Upper lobe of left lung (tissue), 6 donors: ENCODE data around the gene FCN3. TPM values are rescaled to one million over a fixed set of nuclear protein-coding genes. Genes with fewer than 3 reads are reported as not detected.

Source experiments
- ATAC-seq, 2 donors: fragments of 200-7000 bp; cut with Tn5 transposase; one replicate each; pipeline ENCODE4 v1.9.1; 2022; ENCODE audit warnings: mild to moderate bottlenecking in 2 of 2, moderate library complexity in 2 of 2; ENCODE audit not compliant: low FRiP score in 2 of 2
- DNase-seq, 2 donors: peaks; one replicate each; pipeline ENCODE4 v3.0.0-alpha.2; 2019 to 2020
- H3K27ac ChIP-seq, 4 donors: fragments of 200-600 bp; sonication (generic); one replicate each; pipeline ENCODE4 v1.5.1; 2016 to 2019
- H3K27me3 ChIP-seq, 4 donors: fragments of 200-600 bp; sonication (generic); one replicate each; pipeline ENCODE4 v1.5.1; 2017 to 2019
- H3K36me3 ChIP-seq, 4 donors: fragments of 200-600 bp; sonication (generic); one replicate each; pipeline ENCODE4 v1.5.1; 2016 to 2019
- H3K4me1 ChIP-seq, 4 donors: fragments of 200-600 bp; sonication (generic); one replicate each; pipeline ENCODE4 v1.5.1; 2018 to 2019
- H3K4me3 ChIP-seq, 4 donors: fragments of 200-600 bp; sonication (generic); one replicate each; pipeline ENCODE4 v1.5.1; 2017 to 2019; ENCODE audit warnings: mild to moderate bottlenecking in 2 of 4, moderate library complexity in 1 of 4
- H3K9me3 ChIP-seq, 4 donors: fragments of 200-600 bp; sonication (generic); one replicate each; pipeline ENCODE4 v1.5.1; 2018 to 2019
- CTCF ChIP-seq, 6 experiments: fragments of 450-650 bp in 4 of 6; fragments of 200-600 bp in 2 of 6; sonication (generic) in 2 of 6; IDR thresholded peaks; one replicate each; pipeline ENCODE4 v1.5.1; 2016 to 2019; ENCODE audit warnings: antibody characterized with exemption in 6 of 6
- EP300 ChIP-seq, 4 donors: sonication (generic); formaldehyde crosslinking; IDR thresholded peaks; one replicate each; pipeline ENCODE4 v1.5.1; 2017; ENCODE audit warnings: antibody characterized with exemption in 4 of 4, control low read depth in 2 of 4
- POLR2A ChIP-seq, 4 donors: fragments of 450-650 bp; IDR thresholded peaks; one replicate each; pipeline ENCODE4 v1.5.1; 2016 to 2017; ENCODE audit warnings: antibody characterized with exemption in 4 of 4, mild to moderate bottlenecking in 2 of 4
- POLR2AphosphoS5 ChIP-seq, 2 donors: sonication (generic); formaldehyde crosslinking; IDR thresholded peaks; one replicate each; pipeline ENCODE4 v1.5.1; 2017; ENCODE audit warnings: antibody characterized with exemption in 2 of 2
- WGBS, 2 donors: methylation state at CpG; one replicate each; pipeline ENCODE4 v1.1.5; 2017 to 2018; 5-methylcytosine and 5-hydroxymethylcytosine counted together
- total RNA-seq, 6 donors: library from RNA; depleted of rRNA in 4 of 6; stranded (reverse); fragments of >200 nt in 4 of 6; gene quantifications; one replicate each; pipeline versions ENCODE4 v1.1.0 to v1.2.1, GENCODE V29; 2016 to 2021
- donor health status: DM: no; HTN: no; CAD: no; lungs with moderate emphysema.
- donor health status: DM: no; HTN: yes; CAD: no; lungs with severe emphysema.

FCN3 gene
- total RNA-seq, 6 donors from 2014 or later: 145 to 1,319 (median 555) TPM

GRCh38 chr1:27363766-27364695 is 10.6 kb downstream of the FCN3 start:
- ATAC-seq: no peak
- TF ChIP-seq POLR2AphosphoS5 (IDR thresholded peaks at IDR 0.05) (no peak), POLR2A (IDR thresholded peaks at IDR 0.05) (no peak), CTCF (IDR thresholded peaks at IDR 0.05) (no peak), EP300 (IDR thresholded peaks at IDR 0.05) (no peak)
- Histone ChIP-seq H3K36me3 (peaks cover 26 to 60% (median 54%) of the 10 kb centered on the region in 4 donors), H3K4me1 (peaks cover 41 to 49% (median 46%) of the 10 kb centered on the region in 4 donors), H3K27ac (peak overlapping the region in 3 of 4 donors; percentile 93 to 98 (median 97)), H3K9me3 (no peaks in the 10 kb centered on the region), H3K27me3 (no peaks in the 10 kb centered on the region), H3K4me3 (peak overlapping the region in 1 of 4 donors; percentile 92)
- DNase-seq: peak in 1 of 2 donors; percentile 68
- WGBS, 2 donors: 80 to 89% methylated on average over 9 to 22 of the region's 26 CpGs

- H3K27me3 ChIP-seq: no peaks in the 10 kb centered on the region
- no peak for ATAC-seq
- H3K36me3 ChIP-seq: peaks cover 32 to 85% (median 78%) of the 10 kb centered on the region in 4 donors
- no peak for TF ChIP-seq POLR2A (IDR thresholded peaks at IDR 0.05)
- TF ChIP-seq EP300 (IDR thresholded peaks at IDR 0.05): no peak
- no peak for TF ChIP-seq POLR2AphosphoS5 (IDR thresholded peaks at IDR 0.05)
- TF ChIP-seq CTCF (IDR thresholded peaks at IDR 0.05): no peak
- 95% methylated on average over 7 to 8 of the region's 8 CpGs for WGBS, 2 donors
- no peak overlapping the region for H3K4me3 ChIP-seq
- H3K27ac ChIP-seq: no peak overlapping the region
- peaks cover 19 to 39% (median 36%) of the 10 kb centered on the region in 4 donors for H3K4me1 ChIP-seq
- no peaks in the 10 kb centered on the region for H3K9me3 ChIP-seq
- DNase-seq: no peak
Observed at GRCh38 chr1:27361553-27361952, 13.1 kb downstream of the FCN3 start.

GRCh38 chr1:27361044-27361402 is 13.6 kb downstream of the FCN3 start:
- no peak for TF ChIP-seq POLR2A (IDR thresholded peaks at IDR 0.05)
- no peak for TF ChIP-seq CTCF (IDR thresholded peaks at IDR 0.05)
- no peak for TF ChIP-seq EP300 (IDR thresholded peaks at IDR 0.05)
- TF ChIP-seq POLR2AphosphoS5 (IDR thresholded peaks at IDR 0.05): no peak
- WGBS, 2 donors: 84 to 88% methylated on average over 21 of the region's 21 CpGs
- peak overlapping the region in 1 of 4 donors; percentile 42 for H3K4me3 ChIP-seq
- DNase-seq (no peak), ATAC-seq (no peak)
- H3K27me3 ChIP-seq: no peaks in the 10 kb centered on the region
- H3K9me3 ChIP-seq: no peaks in the 10 kb centered on the region
- peaks cover 19 to 39% (median 36%) of the 10 kb centered on the region in 4 donors for H3K4me1 ChIP-seq
- H3K36me3 ChIP-seq: peaks cover 32 to 91% (median 84%) of the 10 kb centered on the region in 4 donors
- H3K27ac ChIP-seq: no peak overlapping the region

GRCh38 chr1:27360159-27361043 is 14.2 kb downstream of the FCN3 start:
- DNase-seq (peak in 1 of 2 donors; percentile 91), ATAC-seq (no peak)
- Histone ChIP-seq H3K27ac (peak overlapping the region in 1 of 4 donors; percentile 3), H3K36me3 (peaks cover 37 to 97% (median 89%) of the 10 kb centered on the region in 4 donors), H3K4me3 (peak overlapping the region in 3 of 4 donors; percentile 11 to 42 (median 36)), H3K27me3 (no peaks in the 10 kb centered on the region), H3K4me1 (peaks cover 19 to 39% (median 36%) of the 10 kb centered on the region in 4 donors), H3K9me3 (no peaks in the 10 kb centered on the region)
- 64 to 70% methylated on average over 58 to 71 of the region's 71 CpGs for WGBS, 2 donors
- TF ChIP-seq POLR2A (IDR thresholded peaks at IDR 0.05) (peak in 1 of 4 donors; percentile 5), CTCF (IDR thresholded peaks at IDR 0.05) (no peak)
